ENCODE results near the gene HSD11B2. TPM values are rescaled to one million over a fixed set of nuclear protein-coding genes. Genes with fewer than 3 reads are reported as not detected.

HSD11B2 gene
- total RNA-seq, 1 experiment from 2014 or later: 0.77 TPM

- in situ Hi-C loops (cut with HindIII; ENCODE audit: low pct_unique_long_range_greater_than_20kb, low sequenced_read_pairs) (no loop called here), intact Hi-C loops (cut with micrococcal nuclease; ENCODE audit: unreplicated experiment) (no loop called here)
- Histone ChIP-seq H3K27ac (ENCODE audit: low read length) (no peak overlapping the region), H3K4me3 (ENCODE audit: low read depth in 2 of 2, low read length in 2 of 2) (no peak overlapping the region), H3K27me3 (ENCODE audit: control insufficient read depth, insufficient read depth, low read length) (no peaks in the 10 kb centered on the region), H3K36me3 (ENCODE audit: control insufficient read depth, insufficient read depth, low read length) (no peaks in the 10 kb centered on the region), H3K9me3 (ENCODE audit: control insufficient read depth, insufficient read depth, low read depth, low read length) (no peaks in the 10 kb centered on the region), H3K4me1 (ENCODE audit: control insufficient read depth, insufficient read depth, low read length) (no peaks in the 10 kb centered on the region)
- POLR2A ChIA-PET: no interaction called here
- no peak for TF ChIP-seq TCF7L2 (IDR thresholded peaks at IDR 0.05; ENCODE audit: low read depth, low read length)
- TF ChIP-seq POLR2AphosphoS5 (IDR thresholded peaks at IDR 0.05; ENCODE audit: low read depth, low read length): no peak
- no peak for TF ChIP-seq SIN3A (IDR thresholded peaks at IDR 0.05; ENCODE audit: borderline replicate concordance, insufficient read depth, low read depth, low read length)
- no peak for TF ChIP-seq CTCF (IDR thresholded peaks at IDR 0.05)
- no peak for TF ChIP-seq REST (IDR thresholded peaks at IDR 0.05; ENCODE audit: insufficient read depth in 1 of 2, low read depth in 2 of 2, low read length in 1 of 2)
- DNase-seq (ENCODE audit: low read depth, low spot score) (no peak), ATAC-seq (no peak)
- no TSS peak for BruUV-seq (replicated peaks)
- CTCF ChIA-PET: no interaction called here
Observed at GRCh38 chr16:67468731-67469130, 37.8 kb downstream of the HSD11B2 start.

DNA sequence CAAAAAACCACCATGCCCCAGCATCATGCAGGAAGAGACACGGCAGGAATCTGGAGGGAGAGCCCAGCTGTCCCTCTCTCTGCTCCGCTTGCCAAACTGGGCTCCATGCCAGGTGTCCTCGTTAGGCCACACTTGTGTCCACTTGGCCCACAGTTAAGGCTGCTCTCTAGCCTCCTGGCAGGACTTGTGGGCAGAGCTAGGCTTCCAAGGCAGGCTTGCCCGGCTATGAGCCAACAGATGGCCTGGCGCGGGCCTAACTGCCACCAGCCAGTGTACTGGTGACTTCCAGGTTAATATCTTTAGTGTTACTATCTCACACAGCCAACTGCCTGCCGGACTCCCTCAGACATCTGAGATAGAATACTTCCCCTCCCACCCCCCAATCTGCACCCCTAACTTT lies 39.4 kb downstream of the HSD11B2 start:
- TF ChIP-seq CTCF (IDR thresholded peaks at IDR 0.05) (no peak), REST (IDR thresholded peaks at IDR 0.05; ENCODE audit: insufficient read depth in 1 of 2, low read depth in 2 of 2, low read length in 1 of 2) (no peak), SIN3A (IDR thresholded peaks at IDR 0.05; ENCODE audit: borderline replicate concordance, insufficient read depth, low read depth, low read length) (no peak), TCF7L2 (IDR thresholded peaks at IDR 0.05; ENCODE audit: low read depth, low read length) (no peak), POLR2AphosphoS5 (IDR thresholded peaks at IDR 0.05; ENCODE audit: low read depth, low read length) (no peak)
- DNase-seq (ENCODE audit: low read depth, low spot score): no peak
- Histone ChIP-seq H3K27ac (ENCODE audit: low read length) (no peak overlapping the region), H3K27me3 (ENCODE audit: control insufficient read depth, insufficient read depth, low read length) (no peaks in the 10 kb centered on the region), H3K4me3 (ENCODE audit: low read depth in 2 of 2, low read length in 2 of 2) (no peak overlapping the region), H3K9me3 (ENCODE audit: control insufficient read depth, insufficient read depth, low read depth, low read length) (no peaks in the 10 kb centered on the region), H3K36me3 (ENCODE audit: control insufficient read depth, insufficient read depth, low read length) (no peaks in the 10 kb centered on the region), H3K4me1 (ENCODE audit: control insufficient read depth, insufficient read depth, low read length) (no peaks in the 10 kb centered on the region)
- in situ Hi-C loops (cut with HindIII; ENCODE audit: low pct_unique_long_range_greater_than_20kb, low sequenced_read_pairs): no loop called here
- ChIA-PET CTCF (interaction anchor here (0.7 to 1.1 kb wide), 2 partner anchors 11 to 26 kb away, joined by 3 to 8 read pairs; no protein-coding TSS in a partner anchor), POLR2A (no interaction called here)
- BruUV-seq (replicated peaks): no TSS peak
- ATAC-seq: no peak
- intact Hi-C loops (cut with micrococcal nuclease; ENCODE audit: unreplicated experiment): no loop called here
